Skeletal muscle satellite cell (primary cell): ENCODE results near the gene CTIF.

Experiments used
- H3K27me3 ChIP-seq: 2 replicates; pipeline ENCODE4 v1.7.0; 2013; ENCODE audit warnings: low read length; ENCODE audit not compliant: control insufficient read depth, insufficient read depth
- H3K36me3 ChIP-seq: 2 replicates; pipeline ENCODE4 v1.7.0; 2013; ENCODE audit warnings: mild to moderate bottlenecking, control low read depth, low read length; ENCODE audit not compliant: insufficient read depth
- H3K4me1 ChIP-seq: 2 replicates; pipeline ENCODE4 v1.7.0; 2013; ENCODE audit warnings: low read length; ENCODE audit not compliant: control insufficient read depth, insufficient read depth
- H3K4me2 ChIP-seq: 2 replicates; pipeline ENCODE4 v1.7.0; 2013; ENCODE audit warnings: mild to moderate bottlenecking, low read length
- H3K4me3 ChIP-seq: 2 replicates; pipeline ENCODE4 v1.7.0; 2013; ENCODE audit warnings: low read length
- H3K9ac ChIP-seq: 2 replicates; pipeline ENCODE4 v1.7.0; 2013; ENCODE audit warnings: mild to moderate bottlenecking, low read depth, low read length, moderate library complexity
- H3K9me3 ChIP-seq: replicated peaks from 2 replicates; pipeline ENCODE4 v1.7.0; 2013; ENCODE audit warnings: mild to moderate bottlenecking, control low read depth, low read length

Gene CTIF

GRCh38 chr18:48517048-48517447 is 21.8 kb upstream of the CTIF start:
- Histone ChIP-seq H3K9me3 (no peaks in the 10 kb centered on the region), H3K4me2 (no peak overlapping the region), H3K27me3 (peaks cover 25% of the 10 kb centered on the region), H3K4me1 (peaks cover 3% of the 10 kb centered on the region), H3K4me3 (no peak overlapping the region), H3K9ac (no peak overlapping the region), H3K36me3 (no peaks in the 10 kb centered on the region)

GRCh38 chr18:48519431-48520100 is 19.3 kb upstream of the CTIF start:
- H3K27me3 ChIP-seq = peaks cover 30% of the 10 kb centered on the region
- H3K4me1 ChIP-seq = peaks cover 3% of the 10 kb centered on the region
- no peaks in the 10 kb centered on the region for H3K36me3 ChIP-seq
- no peak overlapping the region for H3K4me3 ChIP-seq
- H3K4me2 ChIP-seq = no peak overlapping the region
- H3K9ac ChIP-seq = no peak overlapping the region
- H3K9me3 ChIP-seq = no peaks in the 10 kb centered on the region

GRCh38 chr18:48521723-48522122 is 17.1 kb upstream of the CTIF start:
- H3K4me2 ChIP-seq = no peak overlapping the region
- H3K27me3 ChIP-seq = peaks cover 26% of the 10 kb centered on the region
- no peak overlapping the region for H3K4me3 ChIP-seq
- no peaks in the 10 kb centered on the region for H3K36me3 ChIP-seq
- H3K9ac ChIP-seq = no peak overlapping the region
- peaks cover 3% of the 10 kb centered on the region for H3K4me1 ChIP-seq
- no peaks in the 10 kb centered on the region for H3K9me3 ChIP-seq

DNA sequence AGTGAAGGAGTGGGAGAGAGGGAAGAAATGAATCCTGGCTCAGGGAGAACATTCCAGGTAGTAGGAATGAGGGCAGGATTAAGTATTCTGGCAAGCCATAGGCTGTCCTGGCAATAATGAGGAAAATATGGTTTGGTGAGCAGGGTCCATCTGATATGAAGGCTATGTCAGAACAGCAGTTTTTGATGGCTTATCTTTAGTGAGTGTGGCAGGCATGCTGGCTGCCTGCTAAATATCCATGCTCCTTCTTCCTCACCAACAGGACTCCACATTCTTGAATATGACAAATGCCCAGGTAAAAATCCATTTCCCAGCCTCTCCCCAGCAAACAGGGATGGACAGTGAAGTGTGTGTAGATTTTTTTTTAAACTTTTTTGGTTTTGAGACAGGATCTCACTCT is 13.2 kb upstream of the CTIF start:
- Histone ChIP-seq H3K27me3 (peaks cover 15% of the 10 kb centered on the region), H3K4me2 (no peak overlapping the region), H3K9ac (no peak overlapping the region), H3K36me3 (no peaks in the 10 kb centered on the region), H3K4me3 (no peak overlapping the region), H3K9me3 (no peaks in the 10 kb centered on the region), H3K4me1 (peaks cover 17% of the 10 kb centered on the region)

DNA sequence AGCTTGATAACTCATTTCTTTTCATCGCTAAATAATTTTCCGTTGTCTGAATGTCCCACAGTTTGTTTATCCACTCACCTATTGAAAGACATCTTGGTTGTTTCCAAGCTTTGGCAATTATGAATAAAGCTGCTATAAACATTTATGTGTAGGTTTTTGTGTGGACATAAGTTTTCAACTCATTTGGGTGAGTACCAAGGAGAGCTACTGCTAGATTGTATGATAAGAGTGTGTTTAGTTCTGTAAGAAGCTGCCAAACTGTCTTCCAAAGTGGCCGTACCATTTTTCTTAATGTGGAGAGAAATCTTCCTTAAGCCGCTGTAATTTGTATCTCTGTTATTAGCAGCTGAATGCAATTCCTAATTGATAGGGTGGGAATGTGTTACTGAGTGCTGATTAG is 11.4 kb upstream of the CTIF start:
- no peak overlapping the region for H3K4me2 ChIP-seq
- peaks cover under 1% of the 10 kb centered on the region for H3K27me3 ChIP-seq
- peaks cover 17% of the 10 kb centered on the region for H3K4me1 ChIP-seq
- H3K9ac ChIP-seq = no peak overlapping the region
- no peak overlapping the region for H3K4me3 ChIP-seq
- no peaks in the 10 kb centered on the region for H3K36me3 ChIP-seq
- no peaks in the 10 kb centered on the region for H3K9me3 ChIP-seq

GRCh38 chr18:48528861-48529260 is 10.0 kb upstream of the CTIF start:
- Histone ChIP-seq H3K36me3 (no peaks in the 10 kb centered on the region), H3K4me3 (no peak overlapping the region), H3K9me3 (no peaks in the 10 kb centered on the region), H3K4me2 (no peak overlapping the region), H3K9ac (no peak overlapping the region), H3K27me3 (no peaks in the 10 kb centered on the region), H3K4me1 (peaks cover 18% of the 10 kb centered on the region)

- Histone ChIP-seq H3K4me1 (peaks cover 27% of the 10 kb centered on the region), H3K4me3 (no peak overlapping the region), H3K9ac (no peak overlapping the region), H3K4me2 (peak overlapping the region; percentile 12), H3K36me3 (no peaks in the 10 kb centered on the region), H3K9me3 (no peaks in the 10 kb centered on the region), H3K27me3 (no peaks in the 10 kb centered on the region)
Observed at GRCh38 chr18:48529796-48530195, 9.0 kb upstream of the CTIF start.

DNA sequence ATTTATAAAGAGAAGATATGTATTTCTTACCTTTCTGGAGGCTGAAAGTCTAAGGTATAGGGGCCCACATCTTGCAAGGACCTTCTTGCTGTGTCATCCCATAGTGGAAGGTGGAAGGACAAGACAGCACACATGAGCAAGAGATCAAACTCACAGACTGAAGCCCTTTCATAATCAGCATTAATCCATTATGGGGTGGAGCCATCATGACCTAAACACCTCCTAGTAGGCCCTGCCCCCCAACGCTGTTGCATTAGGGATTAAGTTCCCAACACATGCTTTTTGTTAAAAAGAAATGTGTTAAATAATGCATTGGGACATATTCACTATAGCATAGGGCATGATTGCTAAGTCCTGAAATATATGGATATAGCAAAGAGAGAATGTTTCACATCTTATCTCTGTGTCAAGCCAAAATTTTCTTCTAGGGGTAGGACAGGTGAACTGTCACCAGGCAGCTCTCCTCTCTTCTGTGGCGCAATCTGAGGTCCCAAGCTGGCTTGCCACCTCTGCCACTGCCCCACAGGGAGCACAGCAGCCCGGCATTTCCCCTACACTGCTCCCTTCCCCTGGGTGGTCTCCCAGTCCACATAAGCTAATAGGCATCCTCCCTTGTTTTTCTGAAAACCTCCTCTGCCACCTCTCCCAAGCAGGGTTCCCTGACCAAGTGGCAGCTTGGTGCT is 8.3 kb upstream of the CTIF start:
- peaks cover 32% of the 10 kb centered on the region for H3K4me1 ChIP-seq
- H3K4me2 ChIP-seq = peak overlapping the region; percentile 12
- H3K9ac ChIP-seq = no peak overlapping the region
- H3K9me3 ChIP-seq = no peaks in the 10 kb centered on the region
- no peak overlapping the region for H3K4me3 ChIP-seq
- H3K36me3 ChIP-seq = no peaks in the 10 kb centered on the region
- H3K27me3 ChIP-seq = no peaks in the 10 kb centered on the region

- Histone ChIP-seq H3K4me3 (no peak overlapping the region), H3K9me3 (no peaks in the 10 kb centered on the region), H3K27me3 (no peaks in the 10 kb centered on the region), H3K4me1 (peaks cover 32% of the 10 kb centered on the region), H3K4me2 (no peak overlapping the region), H3K9ac (no peak overlapping the region), H3K36me3 (no peaks in the 10 kb centered on the region)
Observed at GRCh38 chr18:48531082-48531403, 7.8 kb upstream of the CTIF start.

GRCh38 chr18:48531908-48532307 is 6.9 kb upstream of the CTIF start:
- peaks cover 32% of the 10 kb centered on the region for H3K4me1 ChIP-seq
- H3K27me3 ChIP-seq = no peaks in the 10 kb centered on the region
- H3K9me3 ChIP-seq = no peaks in the 10 kb centered on the region

DNA sequence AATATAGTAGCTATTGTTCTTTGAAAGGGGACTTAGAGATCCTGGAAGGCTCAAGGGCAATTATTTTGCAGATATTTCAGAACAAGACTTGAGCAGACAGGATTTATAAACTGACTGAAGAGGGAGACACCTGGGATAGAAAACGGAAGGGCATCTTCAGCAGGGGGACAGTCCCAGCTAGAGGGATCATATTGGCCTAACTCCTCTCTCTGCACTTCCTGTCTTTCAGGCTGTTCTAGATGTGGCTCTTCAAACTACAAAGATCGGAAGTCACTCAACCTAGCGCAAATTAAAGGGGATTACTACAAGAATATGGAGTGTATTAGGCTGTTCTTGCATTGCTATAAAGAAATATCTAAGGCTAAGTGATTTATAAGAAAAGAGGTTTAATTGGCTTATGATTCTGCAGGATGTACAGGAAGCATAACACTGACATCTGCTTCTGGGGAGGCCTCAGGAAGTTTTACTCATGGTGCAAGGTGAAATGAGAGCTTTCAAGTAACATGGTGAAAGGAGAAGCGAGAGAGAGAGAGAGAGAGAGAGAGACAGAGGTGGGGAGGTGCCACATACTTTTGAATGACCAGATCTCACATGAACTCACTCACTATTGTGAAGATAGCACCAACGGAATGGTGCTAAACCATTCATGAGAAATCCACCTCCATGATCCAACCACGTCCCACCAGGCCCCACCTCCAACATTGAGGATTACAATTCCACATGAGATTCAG is 5.3 kb upstream of the CTIF start:
- Histone ChIP-seq H3K9ac (no peak overlapping the region), H3K4me1 (peaks cover 37% of the 10 kb centered on the region), H3K4me3 (no peak overlapping the region), H3K9me3 (no peaks in the 10 kb centered on the region), H3K36me3 (no peaks in the 10 kb centered on the region), H3K27me3 (no peaks in the 10 kb centered on the region), H3K4me2 (no peak overlapping the region)

More at GRCh38 chr18:48531908-48532307, 6.9 kb upstream of the CTIF start:
- H3K9ac ChIP-seq = no peak overlapping the region
- no peak overlapping the region for H3K4me3 ChIP-seq
- no peak overlapping the region for H3K4me2 ChIP-seq
- H3K36me3 ChIP-seq = no peaks in the 10 kb centered on the region
